HG02840 (cell line): ENCODE measurements around the gene KIAA0753.

Experiments
- ATAC-seq: cut with Tn5 transposase; IDR thresholded peaks from one replicate; pipeline ENCODE4 v1.9.1; 2021; ENCODE audit warnings: mild to moderate bottlenecking, moderate library complexity, moderate number of reproducible peaks; ENCODE audit not compliant: unreplicated experiment, low FRiP score

The KIAA0753 gene

GRCh38 chr17:6643451-6644125, 3.1 kb upstream of the KIAA0753 start:
- no peak for ATAC-seq

DNA sequence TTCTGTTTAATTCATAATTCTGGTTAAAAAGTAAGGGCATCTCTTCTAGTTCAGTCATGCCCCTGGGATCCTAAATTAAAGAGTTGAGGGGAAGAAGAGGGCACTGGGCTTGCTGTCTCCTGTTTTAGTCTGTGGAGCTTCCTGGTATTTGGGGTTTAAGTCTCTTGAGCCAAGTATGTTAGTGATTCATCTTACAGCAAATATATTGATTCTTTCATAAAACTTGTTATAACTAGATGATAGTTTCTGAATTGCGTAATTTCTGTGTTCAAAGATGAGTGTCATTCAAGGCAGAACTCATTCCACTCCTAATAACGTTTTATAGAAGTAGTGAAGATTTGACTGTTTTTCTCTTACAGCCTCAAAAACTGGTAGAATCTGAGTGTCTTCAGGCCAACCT, 2.1 kb upstream of the KIAA0753 start:
- no peak for ATAC-seq

- peak; percentile 15 for ATAC-seq
These were observed 844 bp upstream of the KIAA0753 start for GRCh38 chr17:6641247-6641863.

- ATAC-seq, result no peak
These were observed 650 bp downstream of the KIAA0753 start for GRCh38 chr17:6639586-6640535.

GRCh38 chr17:6639014-6639585, 1.4 kb downstream of the KIAA0753 start:
- ATAC-seq, result no peak

DNA sequence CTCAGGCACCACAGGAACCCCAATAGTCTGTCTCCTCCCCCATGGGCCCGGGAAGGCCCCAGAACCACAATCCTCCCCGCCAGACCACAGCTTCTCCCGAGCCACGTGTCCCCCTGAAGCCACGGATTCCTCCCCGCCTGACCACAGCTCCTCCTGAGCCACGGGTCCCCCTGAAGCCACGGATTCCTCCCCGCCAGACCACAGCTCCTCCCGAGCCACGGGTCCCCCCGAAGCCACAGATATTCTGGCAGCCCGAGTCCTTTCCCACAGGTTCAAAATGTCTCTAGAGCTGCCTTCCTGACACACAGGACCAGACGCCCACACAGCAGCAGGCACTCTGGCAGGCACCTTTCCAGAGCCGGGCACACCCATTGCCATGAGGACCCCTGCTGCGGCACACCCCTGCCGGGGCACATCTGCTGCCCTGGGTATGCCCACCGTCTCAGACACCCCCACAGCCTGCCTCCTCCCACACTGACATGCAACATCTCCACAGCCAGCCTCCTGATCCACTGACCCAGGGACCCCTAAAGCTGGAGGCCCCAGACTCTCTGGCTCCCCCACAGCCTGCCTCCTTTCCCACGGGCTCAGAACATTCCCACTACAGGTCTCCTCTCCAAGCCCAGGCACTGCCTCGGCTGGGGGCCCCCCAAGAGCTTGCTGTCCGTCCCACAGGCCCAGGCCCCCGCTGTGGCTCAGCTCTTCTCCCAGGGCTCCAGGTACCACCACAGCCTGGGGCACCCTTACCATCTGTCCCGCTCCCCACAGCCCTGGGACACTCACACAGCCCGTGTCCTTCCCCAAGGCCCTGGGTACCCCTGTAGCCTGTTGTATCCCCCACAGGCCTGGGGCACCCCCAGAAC, 2.2 kb downstream of the KIAA0753 start:
- ATAC-seq, result no peak

GRCh38 chr17:6637458-6637840, 3.1 kb downstream of the KIAA0753 start:
- no peak for ATAC-seq

GRCh38 chr17:6636616-6637457, 3.7 kb downstream of the KIAA0753 start:
- ATAC-seq, result no peak

DNA sequence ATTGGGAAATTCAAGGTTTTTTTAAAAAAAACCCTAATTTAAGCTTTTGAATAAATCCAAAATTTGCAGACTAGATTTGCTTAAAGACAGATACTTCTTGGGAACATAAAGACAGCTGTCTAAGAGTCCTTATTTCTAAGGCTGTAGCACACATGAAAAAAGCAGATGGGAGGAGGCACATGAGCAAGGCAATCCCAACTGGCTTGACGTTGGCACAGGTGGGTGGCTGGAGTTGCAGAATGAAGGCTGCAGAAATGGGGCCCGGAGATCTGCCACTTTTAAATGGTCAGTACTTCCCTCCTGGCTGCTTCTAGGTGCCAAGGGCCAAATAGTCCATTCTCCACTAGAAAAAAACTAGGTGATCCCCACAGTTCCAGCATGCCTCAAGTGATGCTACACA, 4.4 kb downstream of the KIAA0753 start:
- no peak for ATAC-seq

GRCh38 chr17:6633263-6633662, 7.2 kb downstream of the KIAA0753 start:
- ATAC-seq, result no peak

DNA sequence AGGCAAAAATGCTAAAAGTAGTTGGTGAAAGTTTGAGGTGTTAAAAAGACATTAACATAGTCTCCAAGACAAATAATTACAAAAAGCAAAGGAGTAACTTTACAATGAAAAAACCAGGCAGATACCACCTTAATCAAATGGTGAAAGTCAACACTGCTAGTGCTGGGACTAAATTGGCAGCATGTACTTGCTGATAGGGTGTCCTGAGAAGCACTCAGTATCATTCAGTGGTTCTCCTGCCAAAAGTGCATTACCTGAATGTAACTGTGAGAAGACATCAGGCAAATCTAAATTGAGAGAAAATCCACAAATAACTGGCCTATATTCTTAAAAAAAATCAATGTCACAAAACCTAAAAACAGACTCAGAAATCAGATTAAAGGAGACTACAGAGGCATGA, 8.0 kb downstream of the KIAA0753 start:
- ATAC-seq, result no peak

GRCh38 chr17:6630390-6630789, 10.1 kb downstream of the KIAA0753 start:
- no peak for ATAC-seq

- no peak for ATAC-seq
These were observed 13.5 kb downstream of the KIAA0753 start for GRCh38 chr17:6627019-6627418.

DNA sequence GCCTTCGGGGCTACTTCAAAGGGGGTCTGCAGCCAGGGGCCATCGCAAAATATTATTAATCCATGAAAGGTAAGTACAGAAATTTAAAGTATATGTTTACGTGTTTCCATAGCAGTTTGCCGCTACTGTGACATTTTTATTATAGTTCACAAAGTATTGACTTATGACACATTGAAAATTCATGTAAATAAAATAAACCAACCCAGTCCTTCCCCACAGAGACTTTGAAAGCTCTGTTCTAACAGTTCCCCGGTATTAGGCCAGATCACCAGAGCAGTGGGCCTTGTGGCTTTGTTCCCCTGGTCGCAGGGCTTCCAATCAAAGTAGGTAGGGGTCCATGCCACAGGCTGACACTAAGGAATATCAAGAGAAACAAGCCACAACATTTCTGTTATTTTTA, 13.9 kb downstream of the KIAA0753 start:
- no peak for ATAC-seq

DNA sequence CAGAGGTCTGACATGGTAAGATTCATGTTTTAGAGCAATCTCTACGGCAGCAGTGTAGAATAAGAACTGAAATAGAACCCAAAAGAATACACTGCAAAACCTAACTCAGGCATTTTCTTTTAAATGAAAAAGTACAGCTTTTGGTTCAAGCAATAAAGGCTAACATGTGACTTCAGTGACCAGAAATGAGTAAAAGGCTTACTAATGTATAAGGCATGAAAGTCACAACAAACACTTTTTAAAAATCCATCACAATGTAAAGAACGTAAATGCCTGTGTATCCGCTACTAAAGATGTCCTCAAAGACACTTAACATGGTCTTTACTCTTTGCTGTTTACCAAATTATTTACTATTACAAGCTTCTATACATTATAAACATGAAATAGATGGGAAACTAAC, 16.6 kb downstream of the KIAA0753 start:
- no peak for ATAC-seq

- ATAC-seq, result no peak
These were observed 29.3 kb downstream of the KIAA0753 start for GRCh38 chr17:6611231-6611630.

GRCh38 chr17:6610011-6610410, 30.5 kb downstream of the KIAA0753 start:
- ATAC-seq, result no peak

DNA sequence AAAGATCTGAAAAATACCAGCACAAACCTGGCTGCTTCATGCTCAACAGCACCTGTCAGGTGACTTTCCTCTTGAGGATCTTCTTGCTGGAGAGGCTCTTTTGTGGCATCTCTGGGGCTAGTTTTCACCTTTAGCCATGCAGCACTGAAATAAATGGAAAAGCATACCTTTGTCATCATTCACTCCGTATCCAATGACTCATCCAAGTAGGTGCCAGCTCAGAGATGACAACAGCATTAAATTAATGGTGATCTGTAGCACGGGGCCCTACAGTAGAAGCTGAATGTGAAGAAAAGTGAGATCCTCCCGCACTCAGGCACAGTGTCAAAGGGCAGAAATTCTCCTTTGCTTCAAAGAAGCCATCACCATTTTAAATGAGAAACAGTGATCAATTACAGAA, 32.2 kb downstream of the KIAA0753 start:
- ATAC-seq, result no peak

GRCh38 chr17:6605142-6605541, 35.4 kb downstream of the KIAA0753 start:
- ATAC-seq, result no peak
